Measurements from ENCODE around the gene AMIGO1.

AMIGO1 gene

GRCh38 chr1:109543988-109544735 is 34.6 kb upstream of the AMIGO1 start:
- Histone ChIP-seq H3K9me3 (ENCODE audit: insufficient read depth, low read length) (no peaks in the 10 kb centered on the region), H4K20me1 (ENCODE audit: low read depth, low read length) (no peaks in the 10 kb centered on the region), H3K4me2 (ENCODE audit: low read depth, low read length, poor library complexity, severe bottlenecking) (no peak overlapping the region), H3K27ac (ENCODE audit: low read depth, low read length) (no peak overlapping the region), H3F3A (ENCODE audit: insufficient read depth) (peaks cover 7% of the 10 kb centered on the region; the same call in 1 of the 2 replicates), H3K79me2 (ENCODE audit: insufficient read depth, low read length) (peaks cover 11% of the 10 kb centered on the region), H3K4me3 (ENCODE audit: insufficient read depth, low read length, poor library complexity, severe bottlenecking) (no peak overlapping the region), H3K9ac (ENCODE audit: low read length) (no peak overlapping the region), H3K36me3 (ENCODE audit: low read length) (no peaks in the 10 kb centered on the region), H3K9me2 (replicated peaks; ENCODE audit: insufficient read depth, low read length) (no peaks in the 10 kb centered on the region), H2AFZ (ENCODE audit: low read depth, low read length, severe bottlenecking) (no peak overlapping the region), H3K27me3 (ENCODE audit: low read length) (no peaks in the 10 kb centered on the region)
- TF ChIP-seq, protein P1, sequence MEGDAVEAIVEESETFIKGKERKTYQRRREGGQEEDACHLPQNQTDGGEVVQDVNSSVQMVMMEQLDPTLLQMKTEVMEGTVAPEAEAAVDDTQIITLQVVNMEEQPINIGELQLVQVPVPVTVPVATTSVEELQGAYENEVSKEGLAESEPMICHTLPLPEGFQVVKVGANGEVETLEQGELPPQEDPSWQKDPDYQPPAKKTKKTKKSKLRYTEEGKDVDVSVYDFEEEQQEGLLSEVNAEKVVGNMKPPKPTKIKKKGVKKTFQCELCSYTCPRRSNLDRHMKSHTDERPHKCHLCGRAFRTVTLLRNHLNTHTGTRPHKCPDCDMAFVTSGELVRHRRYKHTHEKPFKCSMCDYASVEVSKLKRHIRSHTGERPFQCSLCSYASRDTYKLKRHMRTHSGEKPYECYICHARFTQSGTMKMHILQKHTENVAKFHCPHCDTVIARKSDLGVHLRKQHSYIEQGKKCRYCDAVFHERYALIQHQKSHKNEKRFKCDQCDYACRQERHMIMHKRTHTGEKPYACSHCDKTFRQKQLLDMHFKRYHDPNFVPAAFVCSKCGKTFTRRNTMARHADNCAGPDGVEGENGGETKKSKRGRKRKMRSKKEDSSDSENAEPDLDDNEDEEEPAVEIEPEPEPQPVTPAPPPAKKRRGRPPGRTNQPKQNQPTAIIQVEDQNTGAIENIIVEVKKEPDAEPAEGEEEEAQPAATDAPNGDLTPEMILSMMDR (IDR thresholded peaks at IDR 0.05; ENCODE audit: insufficient read depth, low read length, poor library complexity, severe bottlenecking) = no peak
- TF ChIP-seq EZH2phosphoT487 (conservative IDR thresholded peaks at IDR 0.05; ENCODE audit: low read length) = no peak

- no peak overlapping the region for H3K4me2 ChIP-seq (ENCODE audit: low read depth, low read length, poor library complexity, severe bottlenecking)
- TF ChIP-seq, protein P1 (IDR thresholded peaks at IDR 0.05; ENCODE audit: insufficient read depth, low read length, poor library complexity, severe bottlenecking) = no peak
- no peak for TF ChIP-seq EZH2phosphoT487 (conservative IDR thresholded peaks at IDR 0.05; ENCODE audit: low read length)
These were observed 33.9 kb upstream of the AMIGO1 start for GRCh38 chr1:109543283-109543987.

DNA sequence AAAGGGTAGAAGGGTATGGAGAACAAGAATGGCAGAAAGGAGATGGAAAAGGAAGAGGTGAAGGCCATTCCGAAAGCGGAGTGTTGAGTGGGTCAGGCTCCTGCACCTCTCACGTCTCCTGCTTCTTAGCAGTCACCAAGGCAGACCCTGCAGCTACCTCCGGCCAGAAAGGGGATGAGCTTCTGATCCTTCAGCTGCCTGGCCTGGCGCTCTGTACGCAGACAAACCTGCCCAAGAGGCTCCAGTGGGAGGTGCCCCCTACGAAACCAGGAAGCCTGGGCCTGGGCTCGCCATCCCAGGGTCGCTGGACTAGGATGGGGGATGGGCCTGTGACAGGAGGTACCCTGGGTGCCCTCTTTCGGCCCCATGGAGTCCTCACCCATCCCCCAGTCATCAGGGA is 33.1 kb upstream of the AMIGO1 start:
- Histone ChIP-seq H3K9me2 (replicated peaks; ENCODE audit: insufficient read depth, low read length) (no peaks in the 10 kb centered on the region), H3K4me2 (ENCODE audit: low read depth, low read length, poor library complexity, severe bottlenecking) (no peak overlapping the region), H2AFZ (ENCODE audit: low read depth, low read length, severe bottlenecking) (no peak overlapping the region), H3K36me3 (ENCODE audit: low read length) (no peaks in the 10 kb centered on the region), H4K20me1 (ENCODE audit: low read depth, low read length) (no peaks in the 10 kb centered on the region), H3K4me3 (ENCODE audit: insufficient read depth, low read length, poor library complexity, severe bottlenecking) (no peak overlapping the region), H3K79me2 (ENCODE audit: insufficient read depth, low read length) (peaks cover 1% of the 10 kb centered on the region; the same call in 1 of the 2 replicates), H3F3A (ENCODE audit: insufficient read depth) (peaks cover 6% of the 10 kb centered on the region; the same call in 1 of the 2 replicates), H3K27me3 (ENCODE audit: low read length) (no peaks in the 10 kb centered on the region), H3K9ac (ENCODE audit: low read length) (no peak overlapping the region), H3K27ac (ENCODE audit: low read depth, low read length) (no peak overlapping the region), H3K9me3 (ENCODE audit: insufficient read depth, low read length) (no peaks in the 10 kb centered on the region)
- TF ChIP-seq, protein P1 (IDR thresholded peaks at IDR 0.05; ENCODE audit: insufficient read depth, low read length, poor library complexity, severe bottlenecking) = no peak
- no peak for TF ChIP-seq EZH2phosphoT487 (conservative IDR thresholded peaks at IDR 0.05; ENCODE audit: low read length)

More at GRCh38 chr1:109543283-109543987, 33.9 kb upstream of the AMIGO1 start:
- peaks cover 7% of the 10 kb centered on the region; the same call in 1 of the 2 replicates for H3F3A ChIP-seq (ENCODE audit: insufficient read depth)
- no peak overlapping the region for H3K27ac ChIP-seq (ENCODE audit: low read depth, low read length)
- no peaks in the 10 kb centered on the region for H3K27me3 ChIP-seq (ENCODE audit: low read length)
- peaks cover 3% of the 10 kb centered on the region; the same call in 1 of the 2 replicates for H3K79me2 ChIP-seq (ENCODE audit: insufficient read depth, low read length)
- no peaks in the 10 kb centered on the region for H3K36me3 ChIP-seq (ENCODE audit: low read length)
- no peaks in the 10 kb centered on the region for H3K9me2 ChIP-seq (replicated peaks; ENCODE audit: insufficient read depth, low read length)
- no peaks in the 10 kb centered on the region for H4K20me1 ChIP-seq (ENCODE audit: low read depth, low read length)
- no peak overlapping the region for H3K4me3 ChIP-seq (ENCODE audit: insufficient read depth, low read length, poor library complexity, severe bottlenecking)
- H3K9me3 ChIP-seq (ENCODE audit: insufficient read depth, low read length) = no peaks in the 10 kb centered on the region
- H2AFZ ChIP-seq (ENCODE audit: low read depth, low read length, severe bottlenecking) = no peak overlapping the region
- H3K9ac ChIP-seq (ENCODE audit: low read length) = no peak overlapping the region
